Kidney capillary endothelial cell (primary cell): ENCODE measurements around the gene MDN1.
"Not testable (repeated sequence)": the region's sequence is repeated elsewhere in the genome, so short reads cannot be mapped to it uniquely, and the experiment has no call there.

Experiments
- DNase-seq: peaks from one replicate; pipeline ENCODE4 v3.0.0-alpha.2; 2018; ENCODE audit warnings: low spot score

MDN1 gene, protein sequence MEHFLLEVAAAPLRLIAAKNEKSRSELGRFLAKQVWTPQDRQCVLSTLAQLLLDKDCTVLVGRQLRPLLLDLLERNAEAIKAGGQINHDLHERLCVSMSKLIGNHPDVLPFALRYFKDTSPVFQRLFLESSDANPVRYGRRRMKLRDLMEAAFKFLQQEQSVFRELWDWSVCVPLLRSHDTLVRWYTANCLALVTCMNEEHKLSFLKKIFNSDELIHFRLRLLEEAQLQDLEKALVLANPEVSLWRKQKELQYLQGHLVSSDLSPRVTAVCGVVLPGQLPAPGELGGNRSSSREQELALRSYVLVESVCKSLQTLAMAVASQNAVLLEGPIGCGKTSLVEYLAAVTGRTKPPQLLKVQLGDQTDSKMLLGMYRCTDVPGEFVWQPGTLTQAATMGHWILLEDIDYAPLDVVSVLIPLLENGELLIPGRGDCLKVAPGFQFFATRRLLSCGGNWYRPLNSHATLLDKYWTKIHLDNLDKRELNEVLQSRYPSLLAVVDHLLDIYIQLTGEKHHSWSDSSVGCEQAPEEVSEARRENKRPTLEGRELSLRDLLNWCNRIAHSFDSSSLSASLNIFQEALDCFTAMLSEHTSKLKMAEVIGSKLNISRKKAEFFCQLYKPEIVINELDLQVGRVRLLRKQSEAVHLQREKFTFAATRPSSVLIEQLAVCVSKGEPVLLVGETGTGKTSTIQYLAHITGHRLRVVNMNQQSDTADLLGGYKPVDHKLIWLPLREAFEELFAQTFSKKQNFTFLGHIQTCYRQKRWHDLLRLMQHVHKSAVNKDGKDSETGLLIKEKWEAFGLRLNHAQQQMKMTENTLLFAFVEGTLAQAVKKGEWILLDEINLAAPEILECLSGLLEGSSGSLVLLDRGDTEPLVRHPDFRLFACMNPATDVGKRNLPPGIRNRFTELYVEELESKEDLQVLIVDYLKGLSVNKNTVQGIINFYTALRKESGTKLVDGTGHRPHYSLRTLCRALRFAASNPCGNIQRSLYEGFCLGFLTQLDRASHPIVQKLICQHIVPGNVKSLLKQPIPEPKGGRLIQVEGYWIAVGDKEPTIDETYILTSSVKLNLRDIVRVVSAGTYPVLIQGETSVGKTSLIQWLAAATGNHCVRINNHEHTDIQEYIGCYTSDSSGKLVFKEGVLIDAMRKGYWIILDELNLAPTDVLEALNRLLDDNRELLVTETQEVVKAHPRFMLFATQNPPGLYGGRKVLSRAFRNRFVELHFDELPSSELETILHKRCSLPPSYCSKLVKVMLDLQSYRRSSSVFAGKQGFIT (N-terminal part only)

GRCh38 chr6:89819336-89820130 lies at the start of gene MDN1:
TSS of gene MDN1 (minus strand) at chr6:89819794. CDS start at chr6:89819607, 187 bp downstream.
- peak; percentile 89 for DNase-seq

- no peak for DNase-seq
Observed at GRCh38 chr6:89866024-89866678, 46.6 kb upstream of the MDN1 start.

DNA sequence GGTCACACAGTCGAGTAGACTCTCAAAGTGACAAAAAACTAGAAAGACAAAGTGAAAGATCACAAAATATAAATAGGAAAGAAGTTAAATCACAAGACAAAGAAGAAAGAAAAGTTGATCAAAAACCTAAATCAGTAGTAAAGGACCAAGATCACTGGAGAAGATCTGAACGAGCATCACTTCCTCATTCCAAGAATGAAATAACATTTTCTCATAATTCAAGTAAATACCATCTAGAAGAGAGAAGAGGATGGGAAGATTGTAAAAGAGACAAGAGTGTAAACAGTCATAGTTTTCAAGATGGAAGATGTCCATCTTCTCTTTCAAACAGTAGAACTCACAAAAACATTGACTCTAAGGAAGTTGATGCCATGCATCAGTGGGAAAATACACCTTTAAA lies 43.1 kb upstream of the MDN1 start:
- DNase-seq, result no peak

GRCh38 chr6:89862273-89862672 lies 42.7 kb upstream of the MDN1 start:
- no peak for DNase-seq

- no peak for DNase-seq
Observed at GRCh38 chr6:89859744-89860143, 40.1 kb upstream of the MDN1 start.

GRCh38 chr6:89858041-89858440 lies 38.4 kb upstream of the MDN1 start:
- no peak for DNase-seq

- DNase-seq, result no peak
Observed at GRCh38 chr6:89853068-89853467, 33.5 kb upstream of the MDN1 start.

DNA sequence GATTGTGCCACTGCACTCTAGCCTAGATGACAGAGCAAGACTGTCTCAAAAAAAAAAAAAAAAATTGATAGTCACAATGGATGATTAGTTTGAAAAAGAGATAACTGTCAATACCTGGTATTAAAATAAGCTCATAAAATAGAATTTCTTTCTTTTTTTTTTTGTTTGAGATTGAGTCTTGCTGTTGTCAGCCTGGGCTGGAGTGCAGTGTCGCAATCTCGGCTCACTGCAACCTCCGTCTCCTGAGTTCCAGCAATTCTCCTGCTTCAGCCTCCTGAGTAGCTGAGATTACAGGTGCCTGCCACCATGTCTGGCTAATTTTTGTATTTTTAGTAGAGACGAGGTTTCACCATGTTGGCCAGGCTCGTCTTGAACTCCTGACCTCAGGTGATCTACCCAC lies 27.9 kb upstream of the MDN1 start:
- DNase-seq, result not testable (repeated sequence)

- no peak for DNase-seq
Observed at GRCh38 chr6:89843070-89843469, 23.5 kb upstream of the MDN1 start.

DNA sequence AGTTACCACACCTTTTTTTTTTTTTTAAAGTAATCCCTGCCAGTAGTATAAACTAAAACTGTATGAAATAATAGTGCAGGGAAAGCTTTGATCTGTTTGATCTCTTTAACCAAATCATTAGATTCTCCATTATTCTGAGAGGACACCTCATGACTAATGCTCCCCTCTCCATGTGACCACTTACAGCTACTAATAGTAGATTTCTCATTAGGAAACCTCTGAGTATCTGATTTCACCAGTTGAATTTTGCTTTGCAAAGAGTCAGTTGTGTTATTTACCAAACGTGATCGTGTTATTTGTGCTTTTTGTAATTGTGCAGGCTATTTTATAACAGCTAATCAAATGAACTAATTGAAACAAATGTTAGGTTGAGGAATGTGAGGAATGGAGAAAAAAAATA lies 22.6 kb upstream of the MDN1 start:
- DNase-seq, result no peak

GRCh38 chr6:89840538-89840937 lies 20.9 kb upstream of the MDN1 start:
- peak; percentile 62 for DNase-seq

DNA sequence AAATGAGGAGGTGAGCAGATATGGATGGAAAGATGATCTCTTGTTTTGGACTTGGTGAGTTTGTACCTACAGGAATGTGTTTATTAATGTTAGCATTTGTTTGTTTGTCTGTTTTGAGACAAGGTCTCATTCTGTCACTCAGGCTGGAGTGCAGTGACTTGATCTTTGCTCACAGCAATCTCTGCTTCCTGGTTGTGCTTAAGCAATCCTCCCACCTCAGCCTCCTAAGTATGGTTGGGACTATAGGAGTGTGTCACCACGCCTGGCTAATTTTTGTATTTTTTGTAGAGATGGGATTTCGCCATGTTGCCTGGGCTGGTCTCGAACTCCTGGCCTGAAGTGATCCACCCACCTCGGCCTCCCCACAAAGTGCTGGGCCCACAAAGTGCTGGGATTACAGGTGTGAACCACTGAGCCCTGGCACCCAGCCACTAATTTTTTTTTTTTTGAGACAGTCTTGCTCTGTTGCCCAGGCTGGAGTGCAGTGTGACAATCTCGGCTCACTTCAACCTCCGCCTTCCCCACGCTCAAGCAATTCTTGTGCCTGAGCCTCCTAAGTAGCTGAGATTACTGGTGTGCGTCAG lies 17.1 kb upstream of the MDN1 start:
- no peak for DNase-seq

GRCh38 chr6:89834884-89835792 lies 15.5 kb upstream of the MDN1 start:
- DNase-seq, result no peak

DNA sequence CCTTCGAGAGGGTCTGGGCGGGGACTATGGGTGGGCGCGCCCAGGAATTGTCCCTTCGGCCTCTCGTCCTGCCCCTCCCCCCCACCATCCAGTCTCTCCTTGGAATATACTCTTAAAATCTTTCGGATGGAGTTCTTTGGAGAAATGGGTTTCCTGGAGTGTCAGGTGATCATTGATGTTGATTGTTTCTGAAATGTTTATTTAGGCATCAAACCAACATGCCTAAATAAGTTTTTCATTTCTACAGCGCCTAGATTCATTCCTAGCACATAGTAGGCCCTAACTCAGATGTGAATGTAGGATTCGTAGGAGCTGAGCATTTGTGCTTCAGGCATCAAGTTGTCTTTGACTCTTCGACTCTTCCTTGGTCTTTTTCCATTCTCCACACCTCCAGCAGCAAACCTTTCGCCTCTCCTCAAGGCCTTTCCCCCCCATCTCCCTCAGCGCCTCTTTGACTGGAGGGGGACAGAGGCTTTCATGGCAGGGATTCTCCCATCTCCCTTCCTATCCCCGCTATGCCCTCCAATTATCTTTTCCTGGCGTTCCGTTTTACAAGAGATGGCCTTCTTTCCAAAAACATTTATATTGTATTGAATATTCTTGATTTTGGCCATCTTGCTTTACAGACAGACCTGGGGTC lies 10.7 kb upstream of the MDN1 start:
- no peak for DNase-seq

DNA sequence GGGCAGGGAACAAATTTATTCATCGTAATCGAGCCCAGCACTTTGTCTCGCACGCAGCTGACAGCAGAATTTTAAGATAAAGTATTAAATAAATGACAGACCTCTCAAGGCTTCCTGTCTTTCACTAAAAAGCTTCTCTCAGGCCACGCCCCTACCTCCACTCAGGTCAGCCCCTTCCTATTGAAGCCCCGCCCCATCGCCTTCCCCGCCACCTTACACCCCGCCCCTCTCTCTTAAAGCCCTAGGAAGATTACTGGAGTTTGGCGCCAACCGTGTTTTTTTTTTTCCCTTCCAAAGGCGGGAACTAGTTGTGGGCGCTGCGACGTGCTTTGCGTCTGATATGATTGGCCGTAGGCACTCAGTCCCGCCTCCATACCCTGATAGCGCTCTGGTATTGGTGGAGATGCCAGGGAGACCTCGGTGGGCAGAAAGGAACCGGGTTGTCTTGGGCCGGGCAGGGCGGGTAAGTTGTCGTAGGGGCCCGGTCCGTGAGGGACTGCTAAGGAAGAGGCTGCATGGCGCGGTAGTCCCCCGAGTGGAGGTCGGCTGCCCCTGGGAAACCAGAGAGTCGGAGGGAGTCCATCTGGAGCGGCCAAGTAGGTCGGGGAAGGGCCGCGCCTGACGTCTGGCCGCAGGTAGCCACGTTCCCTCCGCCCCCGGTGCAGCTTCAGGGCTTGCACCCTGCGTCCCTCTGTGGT lies 10.0 kb upstream of the MDN1 start, which contains the start of gene CASP8AP2:
TSS of gene CASP8AP2 (plus strand) at position 409 of the 698 bp plus-strand sequence.
- DNase-seq, result peak; percentile 98

DNA sequence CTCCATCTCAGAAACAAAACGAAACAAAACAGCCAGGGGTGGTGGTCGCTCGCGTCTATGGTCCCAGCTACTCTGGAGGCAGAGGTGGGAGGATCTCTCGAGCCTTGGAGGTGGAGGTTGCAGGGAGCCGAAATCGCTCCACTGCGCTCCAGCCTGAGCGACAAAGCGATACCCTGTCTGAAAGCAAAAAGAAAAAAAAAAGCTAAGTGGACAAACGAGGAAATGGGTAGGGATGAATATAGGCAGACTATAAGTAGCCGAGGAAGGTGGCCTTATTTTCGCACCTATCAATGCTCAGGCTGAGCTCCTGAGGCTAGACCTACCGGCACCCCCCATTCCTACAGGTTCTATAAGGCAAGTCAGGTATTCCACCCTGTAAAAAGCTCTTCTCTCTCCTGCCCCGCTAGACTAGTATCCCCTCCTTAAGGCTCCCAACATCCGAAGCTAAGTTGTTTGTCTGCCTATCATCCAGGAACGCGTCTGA lies 9.4 kb upstream of the MDN1 start:
- DNase-seq, result no peak

DNA sequence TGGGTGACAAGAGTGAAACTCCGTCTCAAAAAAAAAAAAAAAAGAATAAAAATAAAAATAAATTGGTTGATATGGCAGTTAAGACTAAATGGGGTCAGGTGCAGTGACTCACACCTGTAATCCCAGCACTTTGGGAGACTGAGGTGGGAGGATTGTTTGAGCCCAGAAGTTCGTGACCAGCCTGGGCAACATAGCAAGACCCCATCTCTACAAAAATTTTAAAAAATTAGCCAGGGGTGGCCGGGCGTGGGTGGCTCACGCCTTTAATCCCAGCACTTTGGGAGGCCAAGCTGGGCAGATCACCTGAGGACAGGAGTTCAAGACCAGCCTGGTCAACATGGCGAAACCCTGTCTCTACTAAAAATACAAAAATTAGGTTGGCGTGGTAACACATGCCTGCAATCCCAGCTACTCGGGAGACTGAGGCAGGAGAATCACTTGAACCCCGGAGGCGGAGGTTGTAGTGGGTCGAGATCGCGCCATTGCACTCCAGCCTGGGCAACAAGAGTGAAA lies 8.9 kb upstream of the MDN1 start:
- not testable (repeated sequence) for DNase-seq

DNA sequence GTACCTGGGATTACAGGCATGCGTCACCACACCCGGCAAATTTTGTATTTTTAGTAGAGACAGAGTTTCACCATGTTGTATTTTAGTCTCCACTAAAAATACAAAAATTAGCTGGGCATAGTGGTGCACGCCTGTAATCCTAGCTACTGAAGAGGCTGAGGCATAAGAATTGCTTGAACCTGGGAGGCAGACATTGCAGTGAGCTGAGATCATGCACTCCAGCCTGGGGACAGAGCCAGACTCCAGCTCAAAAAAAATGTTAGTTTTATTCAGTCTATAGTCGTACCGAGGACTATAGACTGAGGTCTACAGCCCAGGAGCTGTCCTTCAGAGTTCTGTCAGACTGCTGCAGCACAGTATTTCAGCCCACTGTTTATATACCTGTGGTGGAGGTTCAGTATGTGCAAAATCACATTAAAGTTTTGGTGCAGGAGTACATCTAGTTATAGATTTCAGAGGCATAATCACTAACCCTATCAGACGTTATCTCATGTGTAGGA lies 6.5 kb upstream of the MDN1 start:
- no peak for DNase-seq
